Lower leg skin (tissue), 3 donors: ENCODE measurements around the gene SPRR2D.

Experiments
- CTCF ChIP-seq, 3 donors: fragments of 450-650 bp; IDR thresholded peaks; one replicate each; pipeline ENCODE4 v1.5.1; 2016; ENCODE audit warnings: antibody characterized with exemption in 3 of 3, mild to moderate bottlenecking in 3 of 3, moderate library complexity in 2 of 3
- POLR2A ChIP-seq, 2 donors: fragments of 450-650 bp; IDR thresholded peaks; one replicate each; pipeline ENCODE4 v1.6.1; 2016 to 2017; ENCODE audit warnings: antibody characterized with exemption in 2 of 2, mild to moderate bottlenecking in 1 of 2, moderate library complexity in 1 of 2

GRCh38 chr1:153081736-153082135, 40.8 kb upstream of the SPRR2D start:
- TF ChIP-seq CTCF (IDR thresholded peaks at IDR 0.05) (no peak), POLR2A (IDR thresholded peaks at IDR 0.05) (no peak)
